SIG-M5 treated with dmso at 0.1 percent for 504 hours (cell line): Measurements from ENCODE around the gene TNNT1.
A peak's percentile ranks its signal among the peaks of the same experiment; 100 is the strongest.

Experiments
- DNase-seq: peaks from one replicate; lab custom pipeline; 2025; ENCODE audit not compliant: unreplicated experiment; lab: John Stamatoyannopoulos, UW

The TNNT1 gene

DNA sequence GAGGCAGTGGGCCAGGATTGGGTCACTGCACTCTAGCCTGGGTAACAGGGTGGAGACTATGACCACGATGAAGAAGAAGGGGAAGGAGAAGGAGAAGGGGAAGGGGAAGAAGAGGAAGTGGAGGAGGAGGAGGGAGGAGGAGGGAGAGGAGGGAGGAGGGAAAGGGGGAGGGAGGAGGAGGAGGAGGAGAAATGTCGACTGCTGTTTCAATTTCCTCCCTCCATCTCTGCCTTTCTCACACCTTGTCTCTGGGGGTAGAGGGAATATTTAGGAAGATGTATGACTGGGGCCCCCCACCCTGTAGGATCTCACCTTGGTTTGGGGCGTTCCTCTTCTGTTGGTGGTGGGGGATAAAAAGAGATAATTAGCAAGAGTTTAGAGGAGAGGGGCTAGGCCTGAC lies 3.8 kb downstream of the TNNT1 start:
- DNase-seq = peak; percentile 69

DNA sequence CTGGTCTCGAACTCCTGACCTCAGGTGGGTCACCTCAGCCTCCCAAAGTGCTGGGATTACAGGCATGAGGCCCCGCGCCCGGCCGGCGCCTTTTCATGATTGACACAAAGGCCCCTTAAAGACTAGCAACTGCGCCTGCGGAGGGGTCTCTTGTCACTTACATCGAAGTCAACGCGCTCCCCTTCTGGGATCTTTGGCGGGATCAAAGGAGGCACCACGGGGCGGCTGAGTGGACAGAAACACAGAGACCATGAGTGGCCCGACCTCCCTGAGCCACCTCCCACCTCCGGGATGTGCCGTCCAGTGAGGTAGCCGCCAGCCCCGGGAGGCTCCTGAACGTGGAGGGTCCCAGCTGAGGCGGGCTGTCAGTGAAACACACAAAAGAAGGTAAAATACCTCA lies 7.3 kb downstream of the TNNT1 start:
- no peak for DNase-seq

DNA sequence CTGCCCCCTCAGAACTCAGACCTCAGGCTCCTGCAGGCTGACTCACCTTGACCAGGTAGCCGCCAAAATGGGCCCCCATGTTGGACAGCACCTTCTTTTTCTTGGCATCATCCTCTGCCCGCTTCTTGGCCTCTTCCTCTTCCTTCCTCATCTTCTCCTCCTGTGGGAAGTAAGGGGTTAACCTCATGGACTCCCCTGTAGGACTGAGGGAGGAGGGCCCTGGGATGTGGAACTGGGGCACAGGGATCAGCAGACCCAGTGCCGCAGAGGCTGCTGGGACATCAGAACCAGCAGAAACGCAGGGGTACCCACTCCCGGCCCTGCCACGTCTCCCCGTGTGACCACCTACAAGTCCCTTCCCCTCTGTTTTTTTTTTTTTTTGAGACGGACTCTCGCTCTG lies 11.1 kb downstream of the TNNT1 start:
- no peak for DNase-seq

DNA sequence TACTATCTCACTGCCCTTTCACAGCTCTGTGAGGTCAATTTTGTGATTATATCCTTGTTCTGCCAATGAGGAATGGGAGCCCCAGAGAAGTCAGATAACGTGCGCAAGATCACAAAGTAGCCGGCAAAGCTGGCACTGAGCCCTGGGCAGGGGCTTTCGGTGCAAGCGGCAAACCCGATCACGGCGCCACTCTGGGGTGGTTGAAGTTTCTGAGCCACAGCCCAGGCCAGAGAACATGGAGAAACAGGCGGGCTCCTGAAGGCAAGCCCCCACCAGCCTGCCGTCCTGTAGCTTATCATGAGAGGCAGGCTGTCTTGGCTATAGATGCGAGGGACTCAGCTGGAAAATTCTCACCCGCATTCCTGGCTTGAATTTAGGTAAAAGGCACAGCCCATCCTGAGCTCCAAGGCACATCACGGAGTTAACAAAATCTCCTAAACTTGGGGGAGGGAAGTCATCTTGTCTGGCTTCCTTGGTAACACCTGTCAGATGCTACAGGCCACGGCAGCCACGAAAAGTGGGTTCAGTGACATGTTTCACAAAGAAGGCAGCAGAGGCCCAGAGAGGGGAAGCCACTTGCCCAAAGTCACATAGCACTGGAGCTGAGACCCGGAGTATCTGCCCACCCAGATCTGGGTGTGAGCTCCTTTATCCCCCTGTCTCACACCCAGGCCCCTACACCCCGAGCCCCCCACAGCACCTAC lies 12.5 kb downstream of the TNNT1 start:
- no peak for DNase-seq

DNA sequence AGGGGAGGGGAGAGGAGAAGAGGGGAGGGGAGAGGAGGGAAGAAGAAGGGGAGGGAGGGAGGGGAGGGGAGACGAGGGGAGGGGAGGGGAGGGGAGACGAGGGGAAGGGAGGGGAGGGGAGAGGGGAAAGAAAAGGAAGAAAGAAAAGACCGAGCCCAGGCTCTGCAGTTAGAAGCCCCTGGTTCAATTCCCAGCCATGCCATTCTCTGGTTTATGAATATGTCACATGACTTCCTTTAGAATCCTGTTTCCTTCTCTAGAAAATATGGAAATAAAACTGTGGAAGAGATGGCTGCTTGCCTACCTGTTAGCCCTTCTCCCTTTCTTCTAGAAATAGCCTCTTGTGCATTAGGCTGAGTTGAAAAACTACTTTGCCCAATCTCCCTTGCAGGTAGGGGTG lies 14.3 kb downstream of the TNNT1 start:
- DNase-seq = no peak

DNA sequence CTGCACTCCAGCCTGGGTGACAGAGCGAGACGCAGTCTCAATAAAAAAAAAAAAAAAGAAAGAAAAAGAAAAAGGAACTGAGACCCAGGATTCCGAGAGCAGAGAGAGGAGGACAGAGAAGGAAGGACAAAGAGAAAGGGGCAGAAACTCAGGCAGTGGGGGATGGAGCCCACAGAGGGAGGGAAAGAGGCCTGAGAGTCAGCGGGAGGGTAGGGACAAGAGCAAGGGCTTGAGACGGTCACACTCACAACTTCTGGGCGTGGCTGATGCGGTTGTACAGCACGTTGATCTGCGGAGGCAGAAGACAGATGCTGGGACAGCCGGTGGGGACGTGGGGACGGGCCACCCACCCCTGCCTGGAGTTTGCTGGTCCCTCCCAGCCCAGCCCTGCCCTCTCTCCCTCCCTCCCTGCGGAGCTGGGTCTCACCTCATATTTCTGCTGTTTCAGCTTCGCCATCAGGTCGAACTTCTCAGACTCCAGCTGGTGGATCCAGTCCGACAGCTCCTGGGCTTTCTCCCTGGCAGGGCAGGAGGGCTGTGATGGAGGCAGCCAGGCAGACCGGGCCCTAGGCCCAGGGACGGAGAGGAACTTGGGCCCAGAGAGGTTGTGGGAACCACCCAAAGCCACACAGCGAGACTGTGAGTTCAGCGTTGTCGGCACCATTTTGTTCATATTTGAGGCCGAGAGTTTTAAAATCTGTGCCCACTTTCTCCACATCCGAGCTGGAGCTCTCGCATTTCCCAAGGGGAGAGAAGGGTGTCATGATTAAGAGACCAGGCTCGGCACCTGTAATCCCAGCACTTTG lies 15.2 kb downstream of the TNNT1 start:
- DNase-seq = peak; percentile 84

DNA sequence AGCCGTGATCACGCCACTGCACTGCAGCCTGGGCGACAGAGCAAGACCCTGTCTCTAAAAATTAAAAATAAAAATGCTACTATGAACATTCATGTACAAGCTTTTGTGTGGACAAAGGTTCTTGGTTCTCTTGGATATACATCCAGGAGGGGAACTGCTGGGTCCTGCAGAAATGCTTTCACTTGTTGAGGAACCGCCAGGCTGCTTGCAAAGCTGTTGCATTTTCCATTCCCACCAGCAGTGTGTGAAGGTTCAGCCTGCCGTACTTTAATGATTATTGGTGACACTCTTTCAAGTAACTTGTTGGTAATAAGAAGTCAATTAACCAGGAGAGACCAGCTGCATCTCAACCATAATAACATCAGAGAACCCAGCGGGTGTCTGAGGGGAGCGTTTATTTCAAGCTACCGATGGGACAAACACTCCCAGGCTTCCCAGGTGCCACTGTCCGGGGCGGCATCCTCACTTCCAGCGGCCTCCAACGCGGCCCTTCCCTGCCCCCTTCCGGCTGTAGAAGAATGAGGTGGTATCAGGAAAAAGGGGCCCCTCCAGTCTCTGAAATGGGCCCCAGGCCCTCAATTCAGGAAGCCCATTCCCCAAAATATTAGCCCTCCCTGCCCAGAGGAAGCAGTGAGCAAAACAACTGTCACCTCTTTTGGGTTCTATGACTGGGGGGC lies 16.4 kb downstream of the TNNT1 start:
- DNase-seq = no peak

DNA sequence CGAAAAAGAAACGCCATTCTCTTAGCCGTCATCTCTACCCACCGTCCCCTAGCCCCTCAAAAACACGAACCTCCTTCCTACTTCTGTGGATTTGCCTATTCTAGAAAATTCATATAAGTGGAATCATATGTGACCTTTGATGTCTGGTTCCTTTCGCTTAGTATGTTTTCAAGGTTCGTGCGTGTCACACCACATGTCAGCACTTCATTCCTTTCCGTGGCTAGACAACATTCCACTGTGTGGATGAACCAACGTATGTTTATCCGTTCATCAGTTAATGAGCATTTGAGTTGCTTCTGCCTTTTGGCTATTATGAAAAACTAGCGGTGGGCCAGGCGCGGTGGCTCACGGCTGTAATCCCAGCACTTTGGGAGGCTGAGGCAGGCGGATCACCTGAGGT lies 17.6 kb downstream of the TNNT1 start:
- no peak for DNase-seq

DNA sequence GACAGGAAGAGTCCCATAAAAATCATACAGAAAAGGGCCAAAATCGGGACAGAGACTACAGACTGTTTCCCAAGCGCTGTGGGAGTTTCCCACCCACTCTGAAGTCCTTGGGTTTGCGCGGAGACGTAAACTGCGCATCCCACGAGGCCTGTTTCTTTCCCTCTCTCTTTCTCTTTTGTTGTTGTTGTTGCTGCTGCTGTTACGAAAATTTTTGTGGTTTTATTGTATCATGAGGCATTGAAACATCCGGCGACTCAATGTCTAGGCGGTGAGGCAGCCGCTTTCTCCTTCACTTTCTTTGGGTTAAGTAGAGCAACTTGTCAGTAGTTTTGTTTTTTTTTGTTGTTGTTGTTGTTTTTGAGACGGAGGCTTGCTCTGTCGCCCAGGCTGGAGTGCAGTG lies 30.0 kb downstream of the TNNT1 start:
- DNase-seq = peak; percentile 28

DNA sequence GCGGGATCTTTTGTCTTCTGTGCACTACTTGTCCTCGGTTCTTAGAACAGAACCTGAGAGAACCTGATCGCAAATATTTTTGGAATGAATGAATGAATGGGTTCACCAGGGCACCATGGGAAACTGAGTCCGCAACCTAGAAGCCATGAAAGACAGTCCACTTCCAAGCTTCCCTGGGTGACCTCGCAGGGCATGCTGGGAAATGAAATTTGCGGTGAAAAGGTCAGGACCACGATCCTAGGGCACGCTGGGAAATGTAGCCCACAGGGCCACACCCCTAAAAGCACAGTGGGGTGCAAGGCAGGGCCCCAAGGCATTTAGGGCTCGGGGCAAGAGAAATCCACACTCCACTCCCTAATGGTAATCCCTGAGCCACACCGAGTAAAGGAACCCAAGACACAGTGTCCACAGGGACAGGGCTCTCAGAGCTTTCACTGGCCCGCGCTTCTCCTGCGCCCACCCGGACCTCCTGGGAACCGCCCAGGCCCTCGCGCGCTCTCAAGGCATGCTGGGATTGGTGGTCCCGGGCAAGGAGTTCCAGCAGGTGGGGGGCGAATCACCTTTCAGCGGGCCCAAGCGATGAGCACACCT lies 30.5 kb downstream of the TNNT1 start:
- DNase-seq = peak; percentile 43

DNA sequence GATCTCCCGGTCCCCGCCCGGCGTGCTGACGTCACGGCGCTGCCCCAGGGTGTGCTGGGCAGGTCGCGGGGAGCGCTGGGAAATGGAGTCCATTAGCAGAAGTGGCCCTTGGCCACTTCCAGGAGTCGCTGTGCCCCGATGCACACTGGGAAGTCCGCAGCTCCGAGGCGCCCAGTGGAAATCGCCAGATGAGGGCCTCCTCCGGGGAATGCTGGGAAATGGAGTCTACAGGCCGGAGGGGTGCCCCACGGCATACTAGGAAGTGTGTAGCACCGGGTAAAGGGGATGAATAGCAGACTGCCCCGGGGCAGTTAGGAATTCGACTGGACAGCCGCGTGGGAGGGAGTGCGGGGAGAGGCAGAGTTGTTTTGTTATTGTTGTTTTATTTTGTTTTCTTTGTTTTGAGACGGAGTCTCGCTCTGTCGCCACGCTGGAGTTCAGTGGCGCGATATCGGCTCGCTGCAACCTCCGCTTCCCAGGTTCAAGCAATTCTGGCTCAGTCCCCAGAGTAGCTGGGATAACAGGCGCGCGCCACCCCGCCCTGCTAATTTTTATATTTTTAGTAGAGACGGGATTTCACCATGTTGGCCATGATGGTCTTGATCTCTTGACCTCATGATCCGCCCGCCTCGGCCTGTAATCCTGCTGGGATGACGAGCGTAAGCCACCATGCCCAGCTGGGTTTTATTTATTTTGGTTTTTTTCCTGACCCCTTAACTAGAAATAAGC lies 31.2 kb downstream of the TNNT1 start:
- peak; percentile 98 for DNase-seq

DNA sequence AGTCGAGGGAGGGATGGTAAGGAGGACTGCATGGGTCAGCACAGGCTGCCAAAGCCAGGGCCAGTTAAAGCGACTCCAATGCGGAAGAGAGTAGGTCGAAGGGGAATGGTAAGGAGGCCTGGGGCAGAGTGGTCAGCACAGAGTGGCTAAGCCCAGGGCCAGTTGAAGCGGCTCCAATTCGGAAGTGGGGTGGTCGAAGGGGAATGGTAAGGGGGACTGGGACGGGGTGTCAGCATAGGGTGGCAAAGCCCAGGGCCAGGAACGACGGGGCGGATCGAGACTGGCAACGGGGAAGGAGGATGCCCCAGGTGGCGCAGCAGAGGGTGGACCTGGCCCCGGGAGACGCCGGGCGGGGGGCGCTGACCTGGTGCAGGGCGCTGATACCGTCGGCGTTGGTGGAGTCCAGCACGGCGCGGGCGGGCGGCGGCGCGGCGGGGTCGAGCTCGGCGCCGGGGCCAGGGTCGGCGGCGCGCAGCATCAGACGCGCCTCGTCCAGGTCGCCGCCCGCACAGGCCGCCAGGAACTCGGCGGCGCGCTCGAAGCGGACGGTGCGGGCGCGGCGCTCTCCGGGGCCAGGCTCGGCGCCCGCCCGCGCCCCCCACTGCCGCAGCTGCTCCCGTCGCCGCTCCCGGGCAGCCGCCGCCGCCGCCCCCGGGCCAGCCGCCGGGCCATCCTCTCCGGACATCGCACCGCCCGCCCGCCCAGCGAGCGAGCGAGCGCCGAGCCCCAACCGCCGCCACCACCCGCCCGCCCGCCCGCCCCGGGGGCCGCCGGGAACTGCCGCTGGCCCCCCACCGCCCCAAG lies 31.9 kb downstream of the TNNT1 start, which contains the start of gene PPP1R12C:
PPP1R12C (minus strand) TSS at position 779 of the 804 bp plus-strand sequence; CDS start at position 685, 94 bp downstream.
- no peak for DNase-seq

DNA sequence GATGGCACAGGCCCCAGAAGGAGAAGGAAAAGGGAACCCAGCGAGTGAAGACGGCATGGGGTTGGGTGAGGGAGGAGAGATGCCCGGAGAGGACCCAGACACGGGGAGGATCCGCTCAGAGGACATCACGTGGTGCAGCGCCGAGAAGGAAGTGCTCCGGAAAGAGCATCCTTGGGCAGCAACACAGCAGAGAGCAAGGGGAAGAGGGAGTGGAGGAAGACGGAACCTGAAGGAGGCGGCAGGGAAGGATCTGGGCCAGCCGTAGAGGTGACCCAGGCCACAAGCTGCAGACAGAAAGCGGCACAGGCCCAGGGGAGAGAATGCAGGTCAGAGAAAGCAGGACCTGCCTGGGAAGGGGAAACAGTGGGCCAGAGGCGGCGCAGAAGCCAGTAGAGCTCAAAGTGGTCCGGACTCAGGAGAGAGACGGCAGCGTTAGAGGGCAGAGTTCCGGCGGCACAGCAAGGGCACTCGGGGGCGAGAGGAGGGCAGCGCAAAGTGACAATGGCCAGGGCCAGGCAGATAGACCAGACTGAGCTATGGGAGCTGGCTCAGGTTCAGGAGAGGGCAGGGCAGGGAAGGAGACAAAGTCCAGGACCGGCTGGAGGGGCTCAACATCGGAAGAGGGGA lies 32.7 kb downstream of the TNNT1 start:
- DNase-seq = peak; percentile 85

DNA sequence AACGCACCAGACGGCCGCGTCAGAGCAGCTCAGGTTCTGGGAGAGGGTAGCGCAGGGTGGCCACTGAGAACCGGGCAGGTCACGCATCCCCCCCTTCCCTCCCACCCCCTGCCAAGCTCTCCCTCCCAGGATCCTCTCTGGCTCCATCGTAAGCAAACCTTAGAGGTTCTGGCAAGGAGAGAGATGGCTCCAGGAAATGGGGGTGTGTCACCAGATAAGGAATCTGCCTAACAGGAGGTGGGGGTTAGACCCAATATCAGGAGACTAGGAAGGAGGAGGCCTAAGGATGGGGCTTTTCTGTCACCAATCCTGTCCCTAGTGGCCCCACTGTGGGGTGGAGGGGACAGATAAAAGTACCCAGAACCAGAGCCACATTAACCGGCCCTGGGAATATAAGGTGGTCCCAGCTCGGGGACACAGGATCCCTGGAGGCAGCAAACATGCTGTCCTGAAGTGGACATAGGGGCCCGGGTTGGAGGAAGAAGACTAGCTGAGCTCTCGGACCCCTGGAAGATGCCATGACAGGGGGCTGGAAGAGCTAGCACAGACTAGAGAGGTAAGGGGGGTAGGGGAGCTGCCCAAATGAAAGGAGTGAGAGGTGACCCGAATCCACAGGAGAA lies 33.5 kb downstream of the TNNT1 start:
- no peak for DNase-seq

DNA sequence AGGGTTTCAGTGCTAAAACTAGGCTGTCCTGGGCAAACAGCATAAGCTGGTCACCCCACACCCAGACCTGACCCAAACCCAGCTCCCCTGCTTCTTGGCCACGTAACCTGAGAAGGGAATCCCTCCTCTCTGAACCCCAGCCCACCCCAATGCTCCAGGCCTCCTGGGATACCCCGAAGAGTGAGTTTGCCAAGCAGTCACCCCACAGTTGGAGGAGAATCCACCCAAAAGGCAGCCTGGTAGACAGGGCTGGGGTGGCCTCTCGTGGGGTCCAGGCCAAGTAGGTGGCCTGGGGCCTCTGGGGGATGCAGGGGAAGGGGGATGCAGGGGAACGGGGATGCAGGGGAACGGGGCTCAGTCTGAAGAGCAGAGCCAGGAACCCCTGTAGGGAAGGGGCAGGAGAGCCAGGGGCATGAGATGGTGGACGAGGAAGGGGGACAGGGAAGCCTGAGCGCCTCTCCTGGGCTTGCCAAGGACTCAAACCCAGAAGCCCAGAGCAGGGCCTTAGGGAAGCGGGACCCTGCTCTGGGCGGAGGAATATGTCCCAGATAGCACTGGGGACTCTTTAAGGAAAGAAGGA lies 34.4 kb downstream of the TNNT1 start:
- DNase-seq = no peak

DNA sequence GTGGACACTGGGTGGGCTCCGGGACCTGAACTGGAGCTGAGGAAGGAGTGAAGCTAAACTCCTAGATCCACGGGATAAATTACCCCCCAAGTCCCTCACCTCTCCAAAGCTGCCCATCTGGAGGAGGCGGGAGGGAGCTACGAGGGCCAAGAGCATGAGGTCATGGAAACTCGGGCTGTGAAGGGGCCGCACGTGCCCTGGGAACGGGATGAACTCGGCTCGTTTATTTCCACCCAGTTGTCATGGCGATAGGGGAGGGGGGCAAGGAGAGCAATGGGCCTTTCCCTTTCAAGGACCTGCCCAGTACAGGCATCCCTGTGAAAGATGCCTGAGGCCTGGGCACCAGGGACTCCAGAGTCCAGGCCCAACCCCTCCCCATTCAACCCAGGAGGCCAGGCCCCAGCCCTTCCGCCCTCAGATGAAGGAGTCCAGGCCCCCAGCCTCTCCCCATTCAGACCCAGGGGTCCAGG lies 35.4 kb downstream of the TNNT1 start:
- no peak for DNase-seq

DNA sequence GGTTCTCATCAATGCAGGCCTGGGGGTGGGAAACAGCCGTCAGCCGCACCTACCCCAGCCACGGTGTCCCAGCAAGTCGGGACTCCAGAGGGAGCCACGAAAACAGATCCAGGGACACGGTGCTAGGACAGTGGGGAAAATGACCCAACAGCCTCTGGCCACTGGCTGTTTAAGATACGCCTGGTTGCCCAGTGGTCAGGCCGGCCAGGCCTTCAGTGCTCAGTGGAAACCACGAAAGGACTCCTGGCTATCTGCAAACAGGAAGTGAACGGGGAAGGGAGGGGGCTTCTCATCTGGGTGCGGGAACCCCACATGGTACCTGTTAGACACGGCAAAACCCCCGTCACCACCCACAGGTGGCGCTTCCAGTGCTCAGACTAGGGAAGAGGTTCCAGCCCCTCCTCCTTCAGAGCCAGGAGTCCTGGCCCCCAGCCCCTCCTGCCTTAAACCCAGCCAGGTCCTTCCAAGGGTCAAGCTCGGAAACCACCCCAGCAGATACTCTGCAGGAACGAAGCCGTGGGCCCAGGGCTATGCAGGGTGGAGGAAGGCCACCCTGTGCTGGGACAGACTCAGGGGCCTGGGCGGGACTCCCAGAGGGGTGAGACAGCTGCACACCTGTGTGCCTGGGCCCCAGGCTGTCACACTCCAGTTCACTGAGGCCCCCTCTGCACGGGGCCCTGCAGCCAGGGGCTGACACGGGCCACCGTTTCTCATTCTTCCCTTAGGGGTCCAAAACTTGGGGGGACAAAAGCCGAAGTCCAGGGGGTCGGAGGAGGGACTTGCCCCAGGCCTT lies 36.0 kb downstream of the TNNT1 start:
- DNase-seq = no peak

DNA sequence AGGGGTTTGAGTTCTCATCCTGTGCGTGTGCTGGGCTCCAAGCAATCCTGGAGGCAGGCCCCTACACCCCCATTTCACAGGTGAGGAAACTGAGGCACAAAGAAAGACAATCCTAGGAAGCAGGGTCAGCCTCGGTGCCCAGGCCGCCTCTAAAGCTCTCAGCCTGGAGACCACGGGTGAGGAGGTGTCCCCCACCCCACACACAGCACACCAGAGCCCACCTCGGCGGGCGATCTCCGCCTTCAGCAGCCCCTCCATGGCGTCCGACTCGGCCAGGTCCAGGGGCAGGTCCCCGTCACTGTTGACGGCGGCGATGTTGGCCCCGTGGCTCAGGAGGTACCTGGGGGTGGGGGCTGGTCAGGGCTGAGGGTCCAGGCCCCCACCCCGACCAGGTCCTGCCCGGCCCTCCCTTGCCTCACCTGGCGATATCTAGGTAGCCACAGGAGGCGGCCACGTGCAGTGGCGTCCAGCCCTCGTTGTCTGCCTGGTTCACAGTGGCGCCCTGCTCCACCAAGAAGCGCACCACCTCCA lies 36.7 kb downstream of the TNNT1 start:
- no peak for DNase-seq
